Activated CD4-positive, alpha-beta T cell treated with anti-CD3 and anti-CD28 coated beads, Interleukin-2, amount 50 U/mL, for 16 hours (primary cell): Measurements from ENCODE around the gene FAM234B.

Experiments used
- DNase-seq: peaks from one replicate; pipeline ENCODE4 v3.0.0-alpha.2; 2020

FAM234B gene

DNA sequence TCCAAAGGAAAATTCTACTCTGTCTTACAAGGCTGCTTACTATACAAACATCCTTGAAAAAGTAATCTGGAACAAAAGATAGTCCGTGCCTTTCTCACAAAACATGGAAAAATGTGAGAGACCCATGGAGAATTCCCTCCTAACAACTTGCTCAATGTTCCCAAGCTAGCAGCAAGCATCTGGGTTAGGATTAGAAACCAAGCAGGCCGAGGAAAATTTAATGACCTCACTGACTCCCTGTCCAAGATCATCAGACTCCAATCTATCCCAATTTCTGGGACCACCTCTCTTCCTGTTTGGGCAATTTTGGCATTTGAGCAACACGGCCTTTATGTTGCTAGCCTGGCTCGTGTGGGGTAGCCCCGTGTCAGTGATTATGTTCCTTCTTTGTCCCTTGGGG is 77.4 kb downstream of the FAM234B start:
- DNase-seq: no peak

DNA sequence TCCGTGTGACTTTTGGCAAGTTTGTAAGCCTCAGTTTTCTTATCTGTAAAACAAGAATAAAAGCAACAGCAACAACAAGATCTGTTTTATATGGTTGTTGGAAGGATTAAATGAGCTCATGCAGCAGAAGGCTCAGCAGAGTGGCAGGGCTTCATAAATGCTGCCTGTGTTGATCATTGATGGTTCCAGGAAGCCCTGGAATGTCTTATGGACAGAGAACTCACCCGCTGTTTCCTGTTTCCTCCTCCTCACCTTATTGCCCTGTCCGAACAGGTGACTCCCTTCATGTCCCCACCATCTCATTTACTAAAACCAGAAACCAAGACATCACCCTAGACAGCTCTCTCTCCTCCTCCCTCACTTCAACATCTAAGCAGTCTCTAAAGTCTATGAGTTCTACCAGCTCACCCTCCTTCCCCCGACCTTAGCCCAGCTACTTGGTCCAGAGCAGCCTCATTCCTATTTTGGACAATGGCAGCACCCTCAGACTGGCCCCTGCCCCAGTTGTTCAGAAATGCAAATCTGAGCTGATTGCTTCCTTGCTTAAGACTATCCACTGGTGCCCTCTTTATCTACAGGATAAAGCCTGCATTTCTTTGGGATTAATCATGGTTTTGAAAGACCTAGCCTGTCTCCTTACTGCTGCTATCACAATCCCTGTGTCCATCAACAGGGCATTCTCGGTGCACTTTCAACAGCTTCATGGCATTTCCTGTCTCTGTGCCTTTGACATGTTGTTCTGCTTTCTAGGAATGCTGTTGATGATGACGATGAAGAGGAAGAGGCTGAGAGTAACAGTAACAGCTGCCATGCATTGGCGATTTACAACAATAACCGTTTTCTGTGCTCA is 80.7 kb downstream of the FAM234B start:
- no peak for DNase-seq

GRCh38 chr12:13125996-13126395 is 81.8 kb downstream of the FAM234B start:
- no peak for DNase-seq

DNA sequence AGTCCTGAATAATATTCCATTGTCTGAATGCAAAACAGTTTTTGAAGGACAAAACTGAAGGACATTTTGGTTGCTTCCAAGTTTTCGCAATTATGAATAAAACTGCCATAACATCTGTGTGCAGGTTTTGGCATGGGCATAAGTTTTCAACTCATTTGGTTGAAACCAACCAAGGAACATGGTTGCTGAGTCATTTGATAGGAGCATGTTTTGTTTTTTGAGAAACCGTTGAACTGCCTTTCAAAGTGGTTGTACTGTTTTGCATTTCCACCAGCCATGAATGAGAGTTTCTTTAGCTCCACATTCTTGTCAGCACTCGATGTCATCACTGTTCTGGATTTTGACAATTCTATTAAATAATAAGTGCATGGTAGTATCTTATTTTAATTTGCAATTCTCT is 82.3 kb downstream of the FAM234B start:
- peak; percentile 25 for DNase-seq

DNA sequence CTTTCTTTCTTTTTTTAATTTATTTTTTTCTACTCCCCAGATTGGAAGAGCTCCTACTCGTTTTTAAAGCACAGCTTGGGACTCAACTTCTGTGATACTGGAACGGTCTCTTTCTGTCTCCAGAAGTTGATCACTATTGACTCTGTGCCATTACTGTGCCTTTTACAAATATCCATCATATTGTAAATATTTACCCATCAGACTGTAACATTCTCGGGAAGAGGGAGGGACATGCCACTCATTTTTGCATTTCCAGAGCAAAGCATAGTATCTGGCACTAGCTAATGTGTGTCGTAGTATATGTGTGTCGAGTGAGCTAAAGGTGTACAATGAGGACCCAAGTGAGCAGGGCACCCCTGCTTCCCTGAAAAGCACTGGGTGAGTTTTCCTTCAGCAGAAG is 83.3 kb downstream of the FAM234B start:
- DNase-seq: no peak

- DNase-seq: no peak
Measured at GRCh38 chr12:13128291-13128965, 84.2 kb downstream of the FAM234B start.

DNA sequence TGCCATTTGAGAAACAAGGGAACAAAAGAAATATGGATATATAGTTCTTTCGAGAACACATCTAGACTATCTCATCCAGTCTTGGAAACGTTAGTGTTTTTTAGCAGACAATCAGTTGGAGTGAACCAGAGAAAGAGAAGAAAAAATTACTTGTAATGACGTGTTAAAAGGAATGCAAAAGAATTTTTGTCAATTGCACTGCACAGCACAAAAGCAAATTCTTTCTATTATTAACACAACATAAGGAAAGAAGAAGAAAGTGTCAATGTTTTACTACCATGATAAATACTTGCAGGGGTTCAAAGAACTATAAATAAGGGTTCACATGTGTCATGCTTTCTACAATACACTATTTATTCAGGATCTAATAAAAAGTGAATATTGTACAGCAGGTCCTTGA is 86.8 kb downstream of the FAM234B start:
- DNase-seq: no peak
